OCI-LY7 (cell line): ENCODE measurements around the gene TNFRSF8.

Source experiments
- CTCF ChIP-seq: fragments of 200-600 bp; sonication (generic); conservative IDR thresholded peaks from 2 replicates; pipeline ENCODE4 v1.5.1; 2014; ENCODE audit warnings: mild to moderate bottlenecking, antibody characterized with exemption, low read length, moderate library complexity, mixed read lengths
- EZH2phosphoT487 ChIP-seq: fragments of 200-600 bp; sonication (generic); IDR thresholded peaks from 2 replicates; pipeline ENCODE4 v1.6.1; 2018; ENCODE audit warnings: low read depth, borderline replicate concordance, mild to moderate bottlenecking, mixed run types, antibody characterized with exemption, low read length, moderate library complexity, mixed read lengths

GRCh38 chr1:12078938-12079861, 16.1 kb downstream of the TNFRSF8 start:
- TF ChIP-seq CTCF (peak; percentile 82), EZH2phosphoT487 (no peak)
